IMR-90 (cell line): Measurements from ENCODE around the gene NME7. TPM values are rescaled to one million over a fixed set of nuclear protein-coding genes. Genes with fewer than 3 reads are reported as not detected.
"Not testable (repeated sequence)": the region's sequence is repeated elsewhere in the genome, so short reads cannot be mapped to it uniquely, and the experiment has no call there.

ENCODE experiments used
- ATAC-seq: fragments of 200-7000 bp; cut with Tn5 transposase; 2 replicates; pipeline ENCODE4 v1.9.1; 2020; ENCODE audit warnings: low read depth, mild to moderate bottlenecking, moderate library complexity
- BruUV-seq: library from RNA; stranded (reverse); fragments of 400-500 nt; replicated peaks from 2 replicates; lab custom pipeline; 2021; lab: Mats Ljungman, UMichigan
- CTCF ChIA-PET: fragments of 300-600 bp; formaldehyde crosslinking; extraction: SDS; loops from one replicate; lab custom pipeline; 2021; ENCODE audit warnings: antibody characterized with exemption; lab: Yijun Ruan, JAX
- POLR2A ChIA-PET: fragments of 300-600 bp; sonication (Branson Sonifier 250); formaldehyde crosslinking; loops from one replicate; lab custom pipeline; 2022; ENCODE audit warnings: antibody characterized with exemption; ENCODE audit not compliant: unreplicated experiment; lab: Charles Lee
- DNase-seq: peaks from one replicate; pipeline ENCODE4 v3.0.0; 2013
- H2AFZ ChIP-seq: replicated peaks from 2 replicates; pipeline ENCODE3; 2013; ENCODE audit warnings: low read length, mild to moderate bottlenecking; ENCODE audit not compliant: poor library complexity
- H2AK5ac ChIP-seq: 2 replicates; pipeline ENCODE4 v1.6.1; 2013; ENCODE audit warnings: low read depth, low read length, inconsistent platforms
- H2AK9ac ChIP-seq: replicated peaks from 2 replicates; pipeline ENCODE3; 2013; ENCODE audit warnings: mild to moderate bottlenecking, low read depth, low read length, moderate library complexity; ENCODE audit not compliant: poor library complexity
- H2BK120ac ChIP-seq: 2 replicates; pipeline ENCODE4 v1.6.1; 2013; ENCODE audit warnings: low read depth, low read length, inconsistent platforms
- H2BK15ac ChIP-seq: 3 replicates; pipeline ENCODE4 v1.6.1; 2013; ENCODE audit warnings: low read depth, low read length, inconsistent platforms
- H2BK20ac ChIP-seq: 2 replicates; pipeline ENCODE4 v1.6.1; 2013; ENCODE audit warnings: low read depth, mild to moderate bottlenecking, inconsistent platforms, low read length, moderate library complexity
- H2BK5ac ChIP-seq: 2 replicates; pipeline ENCODE4 v1.6.1; 2013; ENCODE audit warnings: mild to moderate bottlenecking, low read depth, low read length, inconsistent platforms; ENCODE audit not compliant: poor library complexity, severe bottlenecking
- H3K14ac ChIP-seq: replicated peaks from 2 replicates; pipeline ENCODE4 v1.6.1; 2013; ENCODE audit warnings: low read depth, low read length, inconsistent platforms
- H3K18ac ChIP-seq: 2 replicates; pipeline ENCODE4 v1.6.1; 2013; ENCODE audit warnings: low read depth, low read length, control low read depth
- H3K23ac ChIP-seq: 2 replicates; pipeline ENCODE4 v1.6.1; 2013; ENCODE audit warnings: low read depth, low read length, inconsistent platforms
- H3K27ac ChIP-seq: 2 replicates; pipeline ENCODE4 v1.5.1; 2013; ENCODE audit warnings: mild to moderate bottlenecking, control low read depth, low read length; ENCODE audit not compliant: insufficient read depth
- H3K27me3 ChIP-seq: 2 replicates; pipeline ENCODE4 v1.6.1; 2013; ENCODE audit warnings: low read length; ENCODE audit not compliant: control insufficient read depth, insufficient read depth
- H3K36me3 ChIP-seq: 2 replicates; pipeline ENCODE4 v1.6.1; 2013; ENCODE audit warnings: low read length, mixed read lengths; ENCODE audit not compliant: control insufficient read depth, insufficient read depth
- H3K4ac ChIP-seq: 2 replicates; pipeline ENCODE4 v1.6.1; 2013; ENCODE audit warnings: low read depth, low read length, inconsistent platforms
- H3K4me1 ChIP-seq: 2 replicates; pipeline ENCODE4 v1.6.1; 2013; ENCODE audit warnings: low read length, mixed read lengths; ENCODE audit not compliant: control insufficient read depth, insufficient read depth
- H3K4me2 ChIP-seq: 2 replicates; pipeline ENCODE4 v1.6.1; 2013; ENCODE audit warnings: low read depth, mild to moderate bottlenecking, control low read depth, low read length, moderate library complexity
- H3K4me3 ChIP-seq: 2 replicates; pipeline ENCODE4 v1.5.1; 2013; ENCODE audit warnings: low read depth, mild to moderate bottlenecking, control low read depth, low read length, moderate library complexity; ENCODE audit not compliant: insufficient read depth
- H3K56ac ChIP-seq: 2 replicates; pipeline ENCODE4 v1.6.1; 2013; ENCODE audit warnings: low read length, inconsistent platforms; ENCODE audit not compliant: insufficient read depth; ENCODE audit errors: extremely low read depth
- H3K79me1 ChIP-seq, 2 experiments: 2 replicates each; pipeline ENCODE4 v1.6.1; 2013; ENCODE audit warnings: low read length in 2 of 2, inconsistent platforms in 1 of 2, low read depth in 1 of 2
- H3K9ac ChIP-seq: 2 replicates; pipeline ENCODE4 v1.6.1; 2013; ENCODE audit warnings: low read depth, low read length, control low read depth
- H3K9me1 ChIP-seq: 2 replicates; pipeline ENCODE4 v1.6.1; 2013; ENCODE audit warnings: low read length, inconsistent platforms; ENCODE audit not compliant: insufficient read depth
- H3K9me3 ChIP-seq: 2 replicates; pipeline ENCODE4 v1.6.1; 2013; ENCODE audit warnings: low read length; ENCODE audit not compliant: control insufficient read depth, insufficient read depth
- H4K20me1 ChIP-seq: 2 replicates; pipeline ENCODE4 v1.6.1; 2013; ENCODE audit warnings: low read length, inconsistent platforms; ENCODE audit not compliant: insufficient read depth
- H4K5ac ChIP-seq: 2 replicates; pipeline ENCODE4 v1.6.1; 2013; ENCODE audit warnings: mild to moderate bottlenecking, low read depth, low read length, control low read depth
- H4K8ac ChIP-seq, 2 experiments: 2 replicates each; pipeline ENCODE4 v1.6.1; 2013; ENCODE audit warnings: low read depth in 2 of 2, low read length in 2 of 2, control low read depth in 1 of 2, inconsistent platforms in 1 of 2
- H4K91ac ChIP-seq: 2 replicates; pipeline ENCODE4 v1.6.1; 2013; ENCODE audit warnings: low read depth, low read length, inconsistent platforms; ENCODE audit not compliant: insufficient read depth
- WGBS, 2 experiments: methylation state at CpG; one replicate each; pipeline versions ENCODE4 v1.1.5 to v1.1.7; 2013; ENCODE audit warnings: missing lambda C conversion rate in 2 of 2; ENCODE audit not compliant: insufficient read length in 1 of 2; ENCODE audit errors: extremely low coverage in 2 of 2; 5-methylcytosine and 5-hydroxymethylcytosine counted together
- dilution Hi-C: fragments of 300-500 bp; cut with HindIII; formaldehyde crosslinking; loops from one replicate; pipeline ENCODE4 v1.14.3; 2018; ENCODE audit warnings: low sequenced_read_pairs; ENCODE audit not compliant: unreplicated experiment
- in situ Hi-C: fragments of 300-500 bp; cut with MboI; formaldehyde crosslinking; loops from 3 replicates; pipeline ENCODE4 v1.14.3; 2019; ENCODE audit warnings: low sequenced_read_pairs, inconsistent platforms, mixed read lengths
- intact Hi-C: fragments of 100-400 bp; cut with micrococcal nuclease; formaldehyde crosslinking; loops from 2 replicates; pipeline ENCODE4 v1.10.0; 2022
- polyA plus RNA-seq, 3 experiments: library from polyadenylated mRNA; depleted of rRNA; stranded (reverse); fragments of >200 nt; gene quantifications; 2 replicates each; pipeline ENCODE4 v1.2.3, GENCODE V29; 2012; ENCODE audit warnings: low replicate concordance in 1 of 3
- total RNA-seq: library from RNA; depleted of rRNA; stranded (reverse); fragments of >200 nt; gene quantifications from 2 replicates; pipeline ENCODE4 v1.2.3, GENCODE V29; 2012

The NME7 gene
- total and polyA plus RNA-seq, 2 of the 4 experiments (the other 2 are of a cell fraction): 18.3 to 22.4 TPM

DNA sequence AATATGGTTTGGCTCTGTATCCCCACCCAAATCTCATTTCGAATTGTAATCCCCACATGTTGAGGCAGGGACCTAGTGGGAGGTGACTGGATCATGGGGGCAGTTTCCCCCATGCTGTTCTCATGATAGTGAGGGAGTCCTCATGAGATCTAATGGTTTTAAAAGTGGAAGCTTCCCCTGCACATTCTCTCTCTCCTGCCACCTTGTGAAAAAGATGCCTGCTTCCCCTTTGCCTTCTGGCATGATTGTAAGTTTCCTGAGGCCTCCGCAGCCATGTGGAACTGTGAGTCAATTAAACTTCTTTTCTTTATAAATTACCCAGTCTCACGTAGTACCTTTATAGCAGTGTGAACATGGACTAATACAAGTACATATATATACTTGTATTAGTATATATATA lies 25.5 kb downstream of the NME7 start:
- H3K4me1 ChIP-seq, H3K14ac ChIP-seq, H3K4me3 ChIP-seq, CTCF ChIA-PET, H4K5ac ChIP-seq, H2BK120ac ChIP-seq, H3K36me3 ChIP-seq, H4K91ac ChIP-seq, H3K79me1 ChIP-seq, H2BK20ac ChIP-seq, H2BK15ac ChIP-seq, DNase-seq, H3K56ac ChIP-seq, H2AK5ac ChIP-seq, H3K18ac ChIP-seq, H3K23ac ChIP-seq, H2BK5ac ChIP-seq, H3K4me2 ChIP-seq, BruUV-seq, POLR2A ChIA-PET, H3K9me1 ChIP-seq, H3K9ac ChIP-seq, H3K27me3 ChIP-seq, H4K20me1 ChIP-seq, H2AK9ac ChIP-seq, H2AFZ ChIP-seq, H3K27ac ChIP-seq, ATAC-seq, dilution Hi-C loops, H3K4ac ChIP-seq, H3K9me3 ChIP-seq, H4K8ac ChIP-seq: not testable (repeated sequence)
- in situ Hi-C loops: loop anchor here (10.0 kb wide), 1 partner anchor 907 kb away; no protein-coding TSS in a partner anchor
- no CpG with 5 or more reads among the region's 3 CpGs for WGBS, 2 experiments
- intact Hi-C loops: loop anchor here (10.0 kb wide), 1 partner anchor 707 kb away; no protein-coding TSS in a partner anchor
